Neuronal stem cell (in vitro differentiated cells): ENCODE measurements around the gene DPP9.
"Not testable (repeated sequence)": the region's sequence is repeated elsewhere in the genome, so short reads cannot be mapped to it uniquely, and the experiment has no call there.

Experiments used
- DNase-seq: peaks from one replicate; pipeline ENCODE4 v3.0.0-alpha.2; 2013; ENCODE audit warnings: low spot score
- H2AFZ ChIP-seq: one replicate; pipeline ENCODE4 v1.6.1; 2013; ENCODE audit warnings: mild to moderate bottlenecking, low read length, inconsistent platforms
- H2AK5ac ChIP-seq: 2 replicates; pipeline ENCODE4 v1.6.1; 2013; ENCODE audit warnings: low read depth, mild to moderate bottlenecking, inconsistent platforms, low read length, moderate library complexity, mixed read lengths
- H2BK120ac ChIP-seq: 2 replicates; pipeline ENCODE4 v1.6.1; 2013; ENCODE audit warnings: low read depth, mild to moderate bottlenecking, inconsistent platforms, low read length, moderate library complexity, mixed read lengths
- H2BK12ac ChIP-seq: one replicate; pipeline ENCODE4 v1.6.1; 2013; ENCODE audit warnings: low read length, inconsistent platforms
- H2BK15ac ChIP-seq: 2 replicates; pipeline ENCODE4 v1.6.1; 2013; ENCODE audit warnings: mild to moderate bottlenecking, low read length, inconsistent platforms, mixed read lengths
- H2BK5ac ChIP-seq: one replicate; pipeline ENCODE4 v1.6.1; 2013; ENCODE audit warnings: inconsistent platforms, mild to moderate bottlenecking, low read length, moderate library complexity
- H3K14ac ChIP-seq: one replicate; pipeline ENCODE4 v1.6.1; 2013; ENCODE audit warnings: low read length, inconsistent platforms
- H3K18ac ChIP-seq: 2 replicates; pipeline ENCODE4 v1.6.1; 2013; ENCODE audit warnings: low read length, inconsistent platforms
- H3K23ac ChIP-seq: 2 replicates; pipeline ENCODE4 v1.6.1; 2013; ENCODE audit warnings: low read depth, mild to moderate bottlenecking, mixed read lengths, low read length, inconsistent platforms; ENCODE audit not compliant: poor library complexity
- H3K27ac ChIP-seq: replicated peaks from 3 replicates; pipeline ENCODE4 v1.5.1; 2013; ENCODE audit warnings: low read length, inconsistent platforms
- H3K27me3 ChIP-seq, 3 experiments: 2 replicates each; pipeline ENCODE4 v1.6.1; 2013; ENCODE audit warnings: low read length in 3 of 3, mild to moderate bottlenecking in 2 of 3, inconsistent platforms in 1 of 3, low read depth in 1 of 3, mixed read lengths in 1 of 3, moderate library complexity in 1 of 3; ENCODE audit not compliant: control insufficient read depth in 3 of 3, insufficient read depth in 3 of 3
- H3K36me3 ChIP-seq, 2 donors: replicated peaks in 1 of 2; 2 replicates each; pipeline ENCODE4 v1.6.1; 2013; ENCODE audit warnings: low read length in 2 of 2; ENCODE audit not compliant: control insufficient read depth in 2 of 2, insufficient read depth in 2 of 2
- H3K4ac ChIP-seq: 2 replicates; pipeline ENCODE4 v1.6.1; 2013; ENCODE audit warnings: inconsistent platforms, mild to moderate bottlenecking, low read length, moderate library complexity
- H3K4me1 ChIP-seq, 2 donors: 1 replicate in 1 of 2; 2 replicates in 1 of 2; pipeline ENCODE4 v1.6.1; 2013; ENCODE audit warnings: low read length in 2 of 2, low read depth in 1 of 2; ENCODE audit not compliant: control insufficient read depth in 2 of 2, insufficient read depth in 1 of 2
- H3K4me2 ChIP-seq: one replicate; pipeline ENCODE4 v1.6.1; 2013; ENCODE audit warnings: mild to moderate bottlenecking, low read length, inconsistent platforms; ENCODE audit not compliant: insufficient read depth, poor library complexity, severe bottlenecking
- H3K4me3 ChIP-seq, 2 donors: 2 replicates each; pipeline ENCODE4 v1.5.1; 2013; ENCODE audit warnings: low read length in 2 of 2, mild to moderate bottlenecking in 2 of 2, inconsistent platforms in 1 of 2, moderate library complexity in 1 of 2
- H3K79me1 ChIP-seq: one replicate; pipeline ENCODE4 v1.6.1; 2013; ENCODE audit warnings: low read depth, mild to moderate bottlenecking, inconsistent platforms, low read length, moderate library complexity
- H3K9ac ChIP-seq: one replicate; pipeline ENCODE4 v1.6.1; 2013; ENCODE audit warnings: mild to moderate bottlenecking, low read depth, low read length, inconsistent platforms; ENCODE audit not compliant: poor library complexity
- H3K9me3 ChIP-seq, 2 donors: replicated peaks in 1 of 2; 2 replicates each; pipeline versions ENCODE3 to v1.6.1; 2013; ENCODE audit warnings: low read length in 2 of 2, mild to moderate bottlenecking in 2 of 2, inconsistent platforms in 1 of 2, low read depth in 1 of 2, mixed read lengths in 1 of 2, moderate library complexity in 1 of 2; ENCODE audit not compliant: control insufficient read depth in 2 of 2, insufficient read depth in 1 of 2
- H4K8ac ChIP-seq: one replicate; pipeline ENCODE4 v1.6.1; 2013; ENCODE audit warnings: low read depth, mild to moderate bottlenecking, inconsistent platforms, low read length, moderate library complexity
- H4K91ac ChIP-seq: one replicate; pipeline ENCODE4 v1.6.1; 2013; ENCODE audit warnings: low read length, low read depth, mild to moderate bottlenecking, inconsistent platforms; ENCODE audit not compliant: poor library complexity
- WGBS, 2 donors: extraction: QIAGEN DNeasy Blood & Tissue Kit; methylation state at CpG; one replicate each; pipeline ENCODE4 v1.1.7; 2013; ENCODE audit warnings: missing lambda C conversion rate in 2 of 2, mixed read lengths in 1 of 2; ENCODE audit not compliant: insufficient read length in 2 of 2, insufficient replicate concordance in 1 of 2; ENCODE audit errors: extremely low coverage in 2 of 2; 5-methylcytosine and 5-hydroxymethylcytosine counted together

DPP9 gene

DNA sequence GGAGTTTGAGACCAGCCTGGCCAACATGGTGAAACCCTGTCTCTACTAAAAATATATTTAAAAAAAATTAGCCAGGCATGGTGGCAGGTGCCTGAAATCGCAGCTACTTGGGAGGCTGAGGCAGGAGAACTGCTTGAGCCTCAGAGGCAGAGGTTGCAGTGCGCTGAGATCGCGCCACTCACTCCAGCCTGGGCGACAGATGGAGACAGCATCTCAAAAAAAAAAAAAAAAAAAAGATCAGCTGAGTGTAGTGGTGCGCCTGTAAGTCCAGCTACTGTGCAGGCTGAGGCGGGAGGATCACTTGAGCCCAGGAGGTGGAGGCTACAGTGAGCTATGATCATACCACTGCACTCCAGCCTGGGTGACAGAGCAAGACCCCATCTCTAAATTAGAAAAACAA lies 43.6 kb downstream of the DPP9 start:
- not testable (repeated sequence) for H3K9me3 ChIP-seq, H3K18ac ChIP-seq, H3K27ac ChIP-seq, H2BK5ac ChIP-seq, DNase-seq, H3K9ac ChIP-seq, H2BK120ac ChIP-seq, H2BK12ac ChIP-seq, H2AFZ ChIP-seq, H3K4ac ChIP-seq, H3K4me1 ChIP-seq, H4K91ac ChIP-seq, H3K23ac ChIP-seq, H3K79me1 ChIP-seq, H3K4me3 ChIP-seq, H4K8ac ChIP-seq, H3K4me2 ChIP-seq, H2BK15ac ChIP-seq, H3K27me3 ChIP-seq, H3K14ac ChIP-seq, H2AK5ac ChIP-seq
- peaks cover 6 to 65% of the 10 kb centered on the region in 2 donors for H3K36me3 ChIP-seq
- no CpG with 5 or more reads among the region's 7 CpGs for WGBS, 2 donors

- H3K27ac ChIP-seq = peak overlapping the region; percentile 22
- no peak overlapping the region for H3K4me3 ChIP-seq
- no peaks in the 10 kb centered on the region for H3K27me3 ChIP-seq
- no peak overlapping the region for H3K4ac ChIP-seq
- H4K91ac ChIP-seq = no peak overlapping the region
- no peak overlapping the region for H2AFZ ChIP-seq
- H3K79me1 ChIP-seq = no peaks in the 10 kb centered on the region
- H3K9ac ChIP-seq = no peak overlapping the region
- H3K36me3 ChIP-seq = peaks cover 5 to 57% of the 10 kb centered on the region in 2 donors
- peak overlapping the region; percentile 18 for H3K4me2 ChIP-seq
- H2BK15ac ChIP-seq = peak overlapping the region; percentile 26
- no peak for DNase-seq
- H3K18ac ChIP-seq = peak overlapping the region; percentile 28
- no peak overlapping the region for H2BK120ac ChIP-seq
- H2AK5ac ChIP-seq = no peak overlapping the region
- peak overlapping the region; percentile 43 for H4K8ac ChIP-seq
- H2BK12ac ChIP-seq = no peak overlapping the region
- H3K14ac ChIP-seq = no peak overlapping the region
- no peak overlapping the region for H2BK5ac ChIP-seq
- H3K4me1 ChIP-seq = no peaks in the 10 kb centered on the region
- WGBS, 2 donors = no CpG with 5 or more reads among the region's 34 CpGs
- H3K9me3 ChIP-seq = no peaks in the 10 kb centered on the region
- peak overlapping the region; percentile 43 for H3K23ac ChIP-seq
Measured at GRCh38 chr19:4678881-4679790, 44.5 kb downstream of the DPP9 start.

- Histone ChIP-seq H4K91ac (no peak overlapping the region), H3K27me3 (no peaks in the 10 kb centered on the region), H3K18ac (peak overlapping the region; percentile 57), H3K4me2 (no peak overlapping the region), H2BK5ac (no peak overlapping the region), H4K8ac (peak overlapping the region; percentile 96), H3K9me3 (no peaks in the 10 kb centered on the region), H3K23ac (peak overlapping the region; percentile 43), H3K27ac (no peak overlapping the region), H3K36me3 (peaks cover 0 to 42% of the 10 kb centered on the region in 2 donors), H2AFZ (no peak overlapping the region), H3K14ac (no peak overlapping the region), H2BK12ac (no peak overlapping the region), H3K4me1 (no peaks in the 10 kb centered on the region), H2BK15ac (no peak overlapping the region), H3K9ac (no peak overlapping the region), H2BK120ac (no peak overlapping the region), H2AK5ac (peak overlapping the region; percentile 53), H3K4me3 (no peak overlapping the region), H3K79me1 (no peaks in the 10 kb centered on the region), H3K4ac (no peak overlapping the region)
- WGBS, 2 donors = no CpG with 5 or more reads among the region's 17 CpGs
- DNase-seq = no peak
Measured at GRCh38 chr19:4676955-4677731, 46.5 kb downstream of the DPP9 start.

DNA sequence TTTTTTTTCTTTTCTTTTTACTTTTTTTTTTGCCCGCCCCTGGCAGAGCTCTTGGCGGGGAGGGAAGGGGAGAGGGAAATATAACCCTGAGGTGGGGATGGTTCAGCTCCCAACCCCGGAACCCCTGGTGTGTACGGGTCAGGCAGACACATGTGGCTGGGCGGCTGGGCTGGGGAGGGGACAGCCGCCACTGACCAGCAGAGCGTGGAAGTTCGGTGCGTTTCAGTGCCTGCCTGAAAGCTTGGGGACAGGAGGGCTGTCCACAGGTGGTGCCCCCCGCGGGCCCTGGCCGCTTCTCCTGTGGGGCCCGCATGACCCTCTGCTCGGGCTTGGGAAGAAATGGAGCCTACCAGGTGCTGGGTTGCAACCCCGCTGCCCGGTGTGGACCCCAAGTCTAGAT lies 48.3 kb downstream of the DPP9 start:
- no CpG with 5 or more reads among the region's 16 CpGs for WGBS, 2 donors
- Histone ChIP-seq H2BK12ac (no peak overlapping the region), H3K9me3 (no peaks in the 10 kb centered on the region), H4K91ac (no peak overlapping the region), H2AK5ac (peak overlapping the region; percentile 35), H3K36me3 (peaks cover 0 to 31% of the 10 kb centered on the region in 2 donors), H2AFZ (no peak overlapping the region), H2BK15ac (no peak overlapping the region), H3K23ac (no peak overlapping the region), H2BK120ac (no peak overlapping the region), H3K4me2 (no peak overlapping the region), H3K14ac (no peak overlapping the region), H2BK5ac (no peak overlapping the region), H3K9ac (no peak overlapping the region), H3K27me3 (no peaks in the 10 kb centered on the region), H3K27ac (no peak overlapping the region), H4K8ac (no peak overlapping the region), H3K4me1 (peaks cover 0 to 2% of the 10 kb centered on the region in 2 donors), H3K4me3 (no peak overlapping the region), H3K18ac (peak overlapping the region; percentile 76), H3K4ac (no peak overlapping the region), H3K79me1 (peaks cover 1% of the 10 kb centered on the region)
- DNase-seq = no peak
